ENCODE measurements around the gene PRRG3. TPM values are rescaled to one million over a fixed set of nuclear protein-coding genes. Genes with fewer than 3 reads are reported as not detected.

Gene PRRG3
- total RNA-seq, 1 donor from 2014 or later = not detected

- no peak for DNase-seq (ENCODE audit: low spot score in 2 of 2)
- H3K27me3 ChIP-seq = no peaks in the 10 kb centered on the region
- no peaks in the 10 kb centered on the region for H3K4me1 ChIP-seq
- no peaks in the 10 kb centered on the region for H3K36me3 ChIP-seq
- no peaks in the 10 kb centered on the region for H3K9me3 ChIP-seq
- TF ChIP-seq CTCF (IDR thresholded peaks at IDR 0.05) = no peak
- intact Hi-C loops (cut with DNase I) = no loop called here
- H3K27ac ChIP-seq = no peak overlapping the region
- H3K4me3 ChIP-seq = no peak overlapping the region
Observed at GRCh38 chrX:151701531-151701930, 6.3 kb downstream of the PRRG3 start.

- Histone ChIP-seq H3K4me1 (no peaks in the 10 kb centered on the region), H3K9me3 (no peaks in the 10 kb centered on the region), H3K27ac (no peak overlapping the region), H3K36me3 (no peaks in the 10 kb centered on the region), H3K4me3 (no peak overlapping the region), H3K27me3 (no peaks in the 10 kb centered on the region)
- TF ChIP-seq CTCF (IDR thresholded peaks at IDR 0.05) = no peak
- intact Hi-C loops (cut with DNase I) = no loop called here
- no peak for DNase-seq (ENCODE audit: low spot score in 2 of 2)
Observed at GRCh38 chrX:151702026-151702714, 6.9 kb downstream of the PRRG3 start.

- intact Hi-C loops (cut with DNase I) = no loop called here
- Histone ChIP-seq H3K36me3 (no peaks in the 10 kb centered on the region), H3K4me1 (no peaks in the 10 kb centered on the region), H3K27ac (no peak overlapping the region), H3K4me3 (no peak overlapping the region), H3K27me3 (no peaks in the 10 kb centered on the region), H3K9me3 (no peaks in the 10 kb centered on the region)
- no peak for TF ChIP-seq CTCF (IDR thresholded peaks at IDR 0.05)
- no peak for DNase-seq (ENCODE audit: low spot score in 2 of 2)
Observed at GRCh38 chrX:151702741-151703340, 7.6 kb downstream of the PRRG3 start.

GRCh38 chrX:151703487-151703886, 8.2 kb downstream of the PRRG3 start:
- Histone ChIP-seq H3K4me3 (no peak overlapping the region), H3K27ac (no peak overlapping the region), H3K4me1 (no peaks in the 10 kb centered on the region), H3K27me3 (no peaks in the 10 kb centered on the region), H3K9me3 (no peaks in the 10 kb centered on the region), H3K36me3 (no peaks in the 10 kb centered on the region)
- TF ChIP-seq CTCF (IDR thresholded peaks at IDR 0.05) = no peak
- intact Hi-C loops (cut with DNase I) = no loop called here
- no peak for DNase-seq (ENCODE audit: low spot score in 2 of 2)

- Histone ChIP-seq H3K9me3 (no peaks in the 10 kb centered on the region), H3K4me3 (no peak overlapping the region), H3K36me3 (no peaks in the 10 kb centered on the region), H3K27me3 (no peaks in the 10 kb centered on the region), H3K4me1 (no peaks in the 10 kb centered on the region), H3K27ac (no peak overlapping the region)
- intact Hi-C loops (cut with DNase I) = no loop called here
- DNase-seq (ENCODE audit: low spot score in 2 of 2) = no peak
- no peak for TF ChIP-seq CTCF (IDR thresholded peaks at IDR 0.05)
Observed at GRCh38 chrX:151704041-151704663, 8.9 kb downstream of the PRRG3 start.
